DND-41 (cell line): ENCODE data around the gene SLC43A3.
"Not testable (repeated sequence)": the region's sequence is repeated elsewhere in the genome, so short reads cannot be mapped to it uniquely, and the experiment has no call there.

Experiments
- ATAC-seq: fragments of 200-7000 bp; cut with Tn5 transposase; 3 replicates; pipeline ENCODE4 v1.9.1; 2021; ENCODE audit warnings: low read depth; ENCODE audit not compliant: insufficient read depth
- DNase-seq: peaks from one replicate; pipeline ENCODE4 v3.0.0-alpha.2; 2020
- H2AFZ ChIP-seq: 2 replicates; pipeline ENCODE4 v1.6.0; 2012; ENCODE audit warnings: low read depth, low read length
- H3K27ac ChIP-seq: 2 replicates; pipeline ENCODE4 v1.5.1; 2012; ENCODE audit warnings: low read length, inconsistent platforms
- H3K27me3 ChIP-seq: fragments of 200-600 bp; sonication (generic); 2 replicates; pipeline ENCODE4 v1.6.0; 2012; ENCODE audit warnings: low read length, mild to moderate bottlenecking, inconsistent platforms; ENCODE audit not compliant: insufficient read depth, poor library complexity
- H3K36me3 ChIP-seq: 2 replicates; pipeline ENCODE4 v1.5.1; 2012; ENCODE audit warnings: low read length, inconsistent platforms; ENCODE audit not compliant: insufficient read depth
- H3K4me1 ChIP-seq: 2 replicates; pipeline ENCODE4 v1.5.1; 2012; ENCODE audit warnings: mild to moderate bottlenecking, low read length; ENCODE audit not compliant: insufficient read depth
- H3K4me2 ChIP-seq: 2 replicates; pipeline ENCODE4 v1.6.0; 2012; ENCODE audit warnings: mild to moderate bottlenecking, moderate library complexity, low read length, inconsistent platforms; ENCODE audit not compliant: insufficient read depth
- H3K4me3 ChIP-seq, 2 experiments: fragments of 200-600 bp in 1 of 2; shearing (Covaris generic) in 1 of 2; 2 replicates each; pipeline ENCODE4 v1.5.1; 2012 to 2016; ENCODE audit warnings: inconsistent platforms in 2 of 2, low read length in 2 of 2, mild to moderate bottlenecking in 2 of 2, low read depth in 1 of 2, moderate library complexity in 1 of 2
- H3K79me2 ChIP-seq: 2 replicates; pipeline ENCODE4 v1.6.0; 2012; ENCODE audit warnings: low read length, inconsistent platforms; ENCODE audit not compliant: insufficient read depth
- H3K9ac ChIP-seq: 2 replicates; pipeline ENCODE4 v1.6.0; 2012; ENCODE audit warnings: low read depth, mild to moderate bottlenecking, inconsistent platforms, low read length, moderate library complexity
- H3K9me3 ChIP-seq: 2 replicates; pipeline ENCODE4 v1.5.1; 2012; ENCODE audit warnings: low read length, moderate library complexity, mild to moderate bottlenecking, inconsistent platforms; ENCODE audit not compliant: insufficient read depth, severe bottlenecking
- H4K20me1 ChIP-seq: 2 replicates; pipeline ENCODE4 v1.6.0; 2012; ENCODE audit warnings: low read length; ENCODE audit not compliant: insufficient read depth
- EZH2 ChIP-seq: IDR thresholded peaks from 3 replicates; pipeline ENCODE4 v1.6.1; 2012; ENCODE audit warnings: borderline replicate concordance, low read depth, mild to moderate bottlenecking, moderate library complexity, low read length, inconsistent platforms; ENCODE audit not compliant: severe bottlenecking
- TF ChIP-seq, protein P1 (sequence below): IDR thresholded peaks from 2 replicates; pipeline ENCODE4 v1.5.1; 2012; ENCODE audit warnings: borderline replicate concordance, low read length, moderate library complexity, mild to moderate bottlenecking; ENCODE audit not compliant: poor library complexity, severe bottlenecking; ENCODE audit errors: extremely low read depth

SLC43A3 gene

GRCh38 chr11:57406337-57406904 is 20.5 kb downstream of the SLC43A3 start:
- no peak for TF ChIP-seq EZH2
- TF ChIP-seq, protein P1, sequence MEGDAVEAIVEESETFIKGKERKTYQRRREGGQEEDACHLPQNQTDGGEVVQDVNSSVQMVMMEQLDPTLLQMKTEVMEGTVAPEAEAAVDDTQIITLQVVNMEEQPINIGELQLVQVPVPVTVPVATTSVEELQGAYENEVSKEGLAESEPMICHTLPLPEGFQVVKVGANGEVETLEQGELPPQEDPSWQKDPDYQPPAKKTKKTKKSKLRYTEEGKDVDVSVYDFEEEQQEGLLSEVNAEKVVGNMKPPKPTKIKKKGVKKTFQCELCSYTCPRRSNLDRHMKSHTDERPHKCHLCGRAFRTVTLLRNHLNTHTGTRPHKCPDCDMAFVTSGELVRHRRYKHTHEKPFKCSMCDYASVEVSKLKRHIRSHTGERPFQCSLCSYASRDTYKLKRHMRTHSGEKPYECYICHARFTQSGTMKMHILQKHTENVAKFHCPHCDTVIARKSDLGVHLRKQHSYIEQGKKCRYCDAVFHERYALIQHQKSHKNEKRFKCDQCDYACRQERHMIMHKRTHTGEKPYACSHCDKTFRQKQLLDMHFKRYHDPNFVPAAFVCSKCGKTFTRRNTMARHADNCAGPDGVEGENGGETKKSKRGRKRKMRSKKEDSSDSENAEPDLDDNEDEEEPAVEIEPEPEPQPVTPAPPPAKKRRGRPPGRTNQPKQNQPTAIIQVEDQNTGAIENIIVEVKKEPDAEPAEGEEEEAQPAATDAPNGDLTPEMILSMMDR: no peak
- H3K27ac ChIP-seq: no peak overlapping the region
- peak; percentile 25; the same call in 1 of the 3 replicates for ATAC-seq
- no peaks in the 10 kb centered on the region for H3K9me3 ChIP-seq
- no peaks in the 10 kb centered on the region for H3K4me1 ChIP-seq
- H3K4me3 ChIP-seq: no peak overlapping the region
- no peaks in the 10 kb centered on the region for H3K27me3 ChIP-seq
- peaks cover 59% of the 10 kb centered on the region for H3K36me3 ChIP-seq
- no peak for DNase-seq
- H3K79me2 ChIP-seq: no peaks in the 10 kb centered on the region
- no peak overlapping the region for H3K9ac ChIP-seq
- no peak overlapping the region for H2AFZ ChIP-seq
- H3K4me2 ChIP-seq: no peak overlapping the region
- H4K20me1 ChIP-seq: peaks cover 33% of the 10 kb centered on the region

DNA sequence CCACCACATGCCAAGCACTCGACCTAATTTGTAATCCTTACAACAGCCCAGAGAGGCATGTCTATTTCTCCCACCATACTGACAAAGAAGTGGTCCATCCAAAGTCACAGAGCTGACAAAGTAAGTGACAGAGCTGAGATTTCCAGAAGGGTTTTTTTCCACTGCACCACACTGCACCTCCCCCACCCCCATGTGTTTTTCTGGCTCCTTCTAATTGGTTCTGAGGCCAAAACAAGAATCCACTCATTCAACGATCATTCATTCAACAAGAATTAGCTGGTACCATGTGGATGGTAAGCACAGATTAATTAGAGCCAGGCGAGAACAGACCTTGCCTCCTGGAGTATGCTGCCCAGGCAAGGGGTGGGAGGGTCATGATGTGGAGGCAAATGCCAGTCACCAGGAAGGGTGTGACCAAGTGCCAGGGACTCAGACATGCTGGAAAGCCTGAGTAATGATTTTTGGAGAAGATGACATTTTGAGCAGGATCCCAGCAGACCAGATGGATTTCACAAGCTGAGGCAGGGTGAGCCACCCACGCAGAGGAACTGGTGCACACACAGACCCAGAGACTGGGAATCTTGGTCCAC is 21.6 kb downstream of the SLC43A3 start:
- Histone ChIP-seq H3K9me3 (no peaks in the 10 kb centered on the region), H3K27ac (no peak overlapping the region), H2AFZ (no peak overlapping the region), H3K4me1 (no peaks in the 10 kb centered on the region), H3K9ac (no peak overlapping the region), H3K4me2 (no peak overlapping the region), H4K20me1 (peaks cover 32% of the 10 kb centered on the region), H3K4me3 (no peak overlapping the region), H3K36me3 (peaks cover 49% of the 10 kb centered on the region), H3K79me2 (no peaks in the 10 kb centered on the region), H3K27me3 (no peaks in the 10 kb centered on the region)
- DNase-seq: no peak
- TF ChIP-seq, protein P1: no peak
- TF ChIP-seq EZH2: no peak
- ATAC-seq: no peak

DNA sequence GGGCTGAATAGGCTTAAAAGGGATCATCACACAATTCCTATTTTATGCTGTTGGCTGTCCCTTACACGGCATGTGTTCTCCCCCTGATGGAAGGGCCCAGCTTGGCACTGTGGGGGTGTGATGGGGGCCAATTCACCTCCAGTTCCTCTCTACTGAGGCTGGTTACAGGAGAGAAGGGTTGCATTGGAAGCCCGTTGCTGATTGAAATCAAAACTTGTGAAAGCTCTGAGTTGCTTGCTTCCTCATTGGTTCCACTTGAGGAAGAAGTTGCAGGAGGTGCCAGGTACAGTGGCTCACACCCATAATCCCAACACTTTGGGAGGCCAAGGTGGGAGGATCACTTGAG is 23.1 kb downstream of the SLC43A3 start:
- peaks cover 16% of the 10 kb centered on the region for H4K20me1 ChIP-seq
- DNase-seq (no peak), ATAC-seq (no peak)
- H3K79me2 ChIP-seq: no peaks in the 10 kb centered on the region
- no peaks in the 10 kb centered on the region for H3K9me3 ChIP-seq
- TF ChIP-seq EZH2: no peak
- TF ChIP-seq, protein P1: no peak
- H3K36me3 ChIP-seq: peaks cover 33% of the 10 kb centered on the region
- no peaks in the 10 kb centered on the region for H3K27me3 ChIP-seq
- H3K27ac ChIP-seq: no peak overlapping the region
- H2AFZ ChIP-seq: no peak overlapping the region
- no peaks in the 10 kb centered on the region for H3K4me1 ChIP-seq
- no peak overlapping the region for H3K4me2 ChIP-seq
- no peak overlapping the region for H3K4me3 ChIP-seq
- no peak overlapping the region for H3K9ac ChIP-seq

GRCh38 chr11:57403003-57403801 is 23.7 kb downstream of the SLC43A3 start:
- not testable (repeated sequence) for DNase-seq, H3K4me3 ChIP-seq, ATAC-seq, H3K9ac ChIP-seq, H3K9me3 ChIP-seq, H3K27ac ChIP-seq, H3K4me2 ChIP-seq, H2AFZ ChIP-seq, H3K4me1 ChIP-seq, H3K79me2 ChIP-seq, H3K27me3 ChIP-seq
- H3K36me3 ChIP-seq: peaks cover 27% of the 10 kb centered on the region
- peaks cover 14% of the 10 kb centered on the region for H4K20me1 ChIP-seq
